ENCODE measurements around the gene MYO9B. TPM values are rescaled to one million over a fixed set of nuclear protein-coding genes. Genes with fewer than 3 reads are reported as not detected.
A peak's percentile ranks its signal among the peaks of the same experiment; 100 is the strongest.

Gene MYO9B
- total and polyA plus RNA-seq, 9 of the 15 experiments (the other 6 are each of a cell fraction or from before 2014, with no cell fraction given), result 2.4 to 77.6 (median 23.0) TPM

- intact Hi-C loops (cut with micrococcal nuclease), result loop anchor here (10.0 kb wide), 1 partner anchor 127 kb away; no protein-coding TSS in a partner anchor
- WGBS (ENCODE audit: insufficient coverage, low coverage, missing lambda C conversion rate), result 64% methylated on average over 19 of the region's 19 CpGs
- H3K79me2 ChIP-seq (ENCODE audit: control insufficient read depth, insufficient read depth, low read length), result peaks cover 95% of the 10 kb centered on the region
Measured at GRCh38 chr19:17078036-17078919, 2.7 kb downstream of the MYO9B start.

More at GRCh38 chr19:17078036-17078919, 2.7 kb downstream of the MYO9B start:
- ChIA-PET POLR2A (interaction anchor here (0.7 to 0.8 kb wide), 2 partner anchors 18 to 163 kb away, joined by 3 read pairs; no protein-coding TSS in a partner anchor), CTCF (ENCODE audit: low intra/inter-chr PET ratio) (no interaction called here)
- no peak overlapping the region; a peak in 1 of 4 replicates for H3K9ac ChIP-seq (ENCODE audit: insufficient read depth in 1 of 2, low read depth in 2 of 2, low read length in 2 of 2)
- peaks cover 25 to 59% of the 10 kb centered on the region in 2 experiments; a peak in 4 of 5 replicates for H3K4me1 ChIP-seq (replicated peaks in 1 of 2; ENCODE audit: control insufficient read depth in 2 of 2, insufficient read depth in 2 of 2, low read length in 2 of 2)
- no peak overlapping the region for H2AFZ ChIP-seq (ENCODE audit: low read depth, low read length)
- H3K9me3 ChIP-seq (replicated peaks; ENCODE audit: control insufficient read depth, insufficient read depth, low read depth, low read length), result no peaks in the 10 kb centered on the region
- H3K36me3 ChIP-seq (ENCODE audit: control insufficient read depth, insufficient read depth, low read length), result peaks cover 11% of the 10 kb centered on the region; the same call in 2 of the 3 replicates
- TF ChIP-seq ZNF12 (CRISPR knock-in tag; IDR thresholded peaks at IDR 0.05) (no peak), TBP (optimal IDR thresholded peaks at IDR 0.05; ENCODE audit: low read depth, low read length) (peak; percentile 75), EGR1 (conservative IDR thresholded peaks at IDR 0.05) (peak; percentile 27; the same call in 1 of the 2 replicates), YY1 (IDR thresholded peaks at IDR 0.05; ENCODE audit: borderline replicate concordance in 1 of 3, control insufficient read depth in 1 of 3, extremely low read depth in 1 of 3, insufficient read depth in 3 of 3, insufficient read length in 1 of 3, insufficient replicate concordance in 2 of 3, low read depth in 1 of 3, low read length in 2 of 3) (no peak), SPI1 (IDR thresholded peaks at IDR 0.05; ENCODE audit: borderline replicate concordance, low read depth, low read length) (peak; percentile 91), HLTF (IDR thresholded peaks at IDR 0.05) (no peak), POLR3A (IDR thresholded peaks at IDR 0.05; ENCODE audit: borderline replicate concordance, extremely low read depth, insufficient read depth, insufficient read length) (peak; percentile 21), KLF6 (CRISPR knock-in tag; IDR thresholded peaks at IDR 0.05; ENCODE audit: borderline replicate concordance) (no peak), FOSL1 (tag; conservative IDR thresholded peaks at IDR 0.05) (no peak), ATF1 (CRISPR knock-in tag; IDR thresholded peaks at IDR 0.05) (no peak), ATF1 (tag; IDR thresholded peaks at IDR 0.05) (no peak), CEBPG (CRISPR knock-in tag; IDR thresholded peaks at IDR 0.05) (peak; percentile 65; the same call in 1 of the 2 replicates), CEBPG (tag; conservative IDR thresholded peaks at IDR 0.05 in 1 of 2, IDR thresholded peaks at IDR 0.05 in 1 of 2) (peak in 1 of 2 experiments; percentile 34; a peak in 1 of 4 replicates), CEBPB (tag; IDR thresholded peaks at IDR 0.05) (peak; percentile 88), TCF7 (IDR thresholded peaks at IDR 0.05; ENCODE audit: borderline replicate concordance) (no peak), ZKSCAN1 (IDR thresholded peaks at IDR 0.05; ENCODE audit: low read depth, low read length) (no peak), PCBP2 (IDR thresholded peaks at IDR 0.05; ENCODE audit: low read depth, low read length, poor library complexity, severe bottlenecking) (no peak)
- no peak overlapping the region for H3K27ac ChIP-seq (ENCODE audit: extremely low read depth, low read depth, low read length)
- no peak for ATAC-seq
- DNase-seq (ENCODE audit: extremely low read depth in 1 of 4, low spot score in 3 of 4), result no peak
- H3K9me1 ChIP-seq (ENCODE audit: control insufficient read depth, insufficient read depth, low read length), result peaks cover 3% of the 10 kb centered on the region
- no TSS peak for BruUV-seq (replicated peaks)
- H3K27me3 ChIP-seq (ENCODE audit: control insufficient read depth in 2 of 2, insufficient read depth in 2 of 2, low read length in 2 of 2), result no peaks in the 10 kb centered on the region; a peak in 1 of 5 replicates
- in situ Hi-C loops (cut with MboI), result no loop called here
- H3K4me2 ChIP-seq (ENCODE audit: insufficient read depth, low read length), result peak overlapping the region; percentile 30; the same call in 1 of the 2 replicates
- FAIRE-seq, result no peak
- no peak overlapping the region for H3K4me3 ChIP-seq
- H4K20me1 ChIP-seq (replicated peaks; ENCODE audit: control insufficient read depth, insufficient read depth, low read length), result peaks cover 34% of the 10 kb centered on the region
